B cell (primary cell): ENCODE measurements around the gene CACUL1. TPM values are rescaled to one million over a fixed set of nuclear protein-coding genes. Genes with fewer than 3 reads are reported as not detected.

ENCODE experiments used
- ATAC-seq: fragments of 200-7000 bp; cut with Tn5 transposase; one replicate; pipeline ENCODE4 v1.10.0; 2021; ENCODE audit warnings: low read depth, mild to moderate bottlenecking, moderate number of reproducible peaks, moderate library complexity
- CTCF ChIA-PET: fragments of 350-600 bp; sonication (Branson Sonifier 250); formaldehyde crosslinking; loops from one replicate; lab custom pipeline; 2021; ENCODE audit warnings: antibody characterized with exemption, inconsistent platforms; lab: Charles Lee
- POLR2A ChIA-PET: fragments of 350-600 bp; sonication (Branson Sonifier 250); formaldehyde crosslinking; loops from one replicate; lab custom pipeline; 2021; ENCODE audit warnings: antibody characterized with exemption; lab: Charles Lee
- DNase-seq: peaks from one replicate; pipeline ENCODE4 v3.0.0; 2013
- H2AFZ ChIP-seq: 2 replicates; pipeline ENCODE4 v1.6.1; 2012; ENCODE audit warnings: mild to moderate bottlenecking, low read depth, low read length; ENCODE audit not compliant: insufficient read depth, poor library complexity, severe bottlenecking
- H3K27ac ChIP-seq, 2 donors: 1 replicate in 1 of 2; 2 replicates in 1 of 2; pipeline ENCODE4 v1.5.1; 2012 to 2013; ENCODE audit warnings: low read length in 2 of 2, mild to moderate bottlenecking in 2 of 2, moderate library complexity in 1 of 2
- H3K27me3 ChIP-seq, 4 experiments: fragments of 200-600 bp in 1 of 4; sonication (generic) in 1 of 4; replicated peaks in 1 of 4; 1 replicate in 2 of 4; 2 replicates in 2 of 4; pipeline versions ENCODE4 v1.6.1 to v1.7.0; 2013 to 2016; ENCODE audit warnings: low read length in 3 of 4, mild to moderate bottlenecking in 2 of 4, mixed read lengths in 1 of 4, moderate library complexity in 1 of 4; ENCODE audit not compliant: insufficient read depth in 4 of 4, control insufficient read depth in 3 of 4; ENCODE audit errors: control extremely low read depth in 1 of 4
- H3K36me3 ChIP-seq, 2 experiments: replicated peaks in 1 of 2; 1 replicate in 1 of 2; 2 replicates in 1 of 2; pipeline versions ENCODE4 v1.6.1 to v1.7.1; 2013; ENCODE audit warnings: low read length in 1 of 2; ENCODE audit not compliant: insufficient read depth in 2 of 2, control insufficient read depth in 1 of 2; ENCODE audit errors: control extremely low read depth in 1 of 2, extremely low read depth in 1 of 2
- H3K4me1 ChIP-seq, 2 donors: fragments of 200-600 bp in 1 of 2; sonication (generic) in 1 of 2; 1 replicate in 1 of 2; 2 replicates in 1 of 2; pipeline versions ENCODE4 v1.5.1 to v1.6.1; 2013 to 2017; ENCODE audit warnings: low read length in 2 of 2; ENCODE audit not compliant: control insufficient read depth in 2 of 2, insufficient read depth in 2 of 2
- H3K4me2 ChIP-seq: replicated peaks from 2 replicates; pipeline ENCODE3; 2012; ENCODE audit warnings: mild to moderate bottlenecking, low read depth, low read length; ENCODE audit not compliant: poor library complexity, severe bottlenecking
- H3K4me3 ChIP-seq, 5 experiments: fragments of 200-600 bp in 1 of 5; sonication (generic) in 1 of 5; 1 replicate in 3 of 5; 2 replicates in 2 of 5; pipeline versions ENCODE4 v1.5.1 to v1.7.0; 2011 to 2016; ENCODE audit warnings: low read length in 4 of 5, mild to moderate bottlenecking in 4 of 5, low read depth in 2 of 5, control low read depth in 1 of 5, moderate library complexity in 1 of 5; ENCODE audit not compliant: insufficient read depth in 1 of 5; ENCODE audit errors: control extremely low read depth in 1 of 5, extremely low read depth in 1 of 5
- H3K79me2 ChIP-seq: fragments of 200-600 bp; sonication (generic); one replicate; pipeline ENCODE4 v1.6.0; 2016; ENCODE audit warnings: low read length; ENCODE audit not compliant: control insufficient read depth, insufficient read depth
- H3K9ac ChIP-seq: fragments of 200-600 bp; sonication (generic); 2 replicates; pipeline ENCODE4 v1.6.1; 2017; ENCODE audit warnings: mild to moderate bottlenecking, low read length, moderate library complexity
- H3K9me3 ChIP-seq, 3 donors: one replicate each; pipeline versions ENCODE4 v1.6.1 to v1.7.1; 2013; ENCODE audit warnings: low read length in 2 of 3; ENCODE audit not compliant: control insufficient read depth in 2 of 3, insufficient read depth in 1 of 3; ENCODE audit errors: control extremely low read depth in 1 of 3
- H4K20me1 ChIP-seq: 2 replicates; pipeline ENCODE4 v1.6.0; 2012; ENCODE audit warnings: mild to moderate bottlenecking, low read length; ENCODE audit not compliant: insufficient read depth, control insufficient read depth, poor library complexity, severe bottlenecking
- H3K27ac Mint-ChIP-seq: one replicate; pipeline ENCODE4 v1.8.0; 2021; ENCODE audit warnings: mixed read lengths
- H3K27me3 Mint-ChIP-seq: one replicate; pipeline ENCODE4 v1.8.0; 2021; ENCODE audit warnings: mixed read lengths
- H3K4me1 Mint-ChIP-seq: one replicate; pipeline ENCODE4 v1.8.0; 2021; ENCODE audit warnings: mixed read lengths
- H3K4me3 Mint-ChIP-seq: one replicate; pipeline ENCODE4 v1.8.0; 2021; ENCODE audit warnings: mixed read lengths
- H3K9me3 Mint-ChIP-seq: one replicate; pipeline ENCODE4 v1.8.0; 2022; ENCODE audit warnings: mixed read lengths; ENCODE audit not compliant: insufficient read depth
- EZH2 ChIP-seq: IDR thresholded peaks from 2 replicates; pipeline ENCODE4 v1.6.1; 2012; ENCODE audit warnings: borderline replicate concordance, low read depth, mild to moderate bottlenecking, moderate library complexity, low read length; ENCODE audit not compliant: insufficient read depth, poor library complexity, severe bottlenecking
- WGBS: methylation state at CpG from one replicate; pipeline ENCODE4 v1.1.5; 2013; ENCODE audit warnings: missing lambda C conversion rate; ENCODE audit not compliant: insufficient coverage; 5-methylcytosine and 5-hydroxymethylcytosine counted together
- intact Hi-C: fragments of 100-400 bp; cut with micrococcal nuclease; formaldehyde crosslinking; loops from one replicate; pipeline ENCODE4 v1.10.0; 2022
- polyA plus RNA-seq: library from polyadenylated mRNA; depleted of rRNA; stranded (reverse); fragments of >200 nt; gene quantifications from 2 replicates; pipeline ENCODE4 v1.2.3, GENCODE V29; 2012
- total RNA-seq, 2 donors: library from RNA; stranded (reverse); fragments of 120-200 nt in 1 of 2; gene quantifications; 1 replicate in 1 of 2; 2 replicates in 1 of 2; pipeline versions ENCODE4 v1.2.3 to v1.2.4, GENCODE V29; 2013 to 2022
- TF ChIP-seq, protein P1 (sequence below): fragments of 200-600 bp; IDR thresholded peaks from one replicate; pipeline ENCODE4 v1.8.0; 2022; ENCODE audit warnings: antibody characterized with exemption, mild to moderate bottlenecking

The CACUL1 gene
- total and polyA plus RNA-seq, 2 donors (not counting 1 experiment from before 2014, with no cell fraction given), result 7.4 to 39.5 TPM

DNA sequence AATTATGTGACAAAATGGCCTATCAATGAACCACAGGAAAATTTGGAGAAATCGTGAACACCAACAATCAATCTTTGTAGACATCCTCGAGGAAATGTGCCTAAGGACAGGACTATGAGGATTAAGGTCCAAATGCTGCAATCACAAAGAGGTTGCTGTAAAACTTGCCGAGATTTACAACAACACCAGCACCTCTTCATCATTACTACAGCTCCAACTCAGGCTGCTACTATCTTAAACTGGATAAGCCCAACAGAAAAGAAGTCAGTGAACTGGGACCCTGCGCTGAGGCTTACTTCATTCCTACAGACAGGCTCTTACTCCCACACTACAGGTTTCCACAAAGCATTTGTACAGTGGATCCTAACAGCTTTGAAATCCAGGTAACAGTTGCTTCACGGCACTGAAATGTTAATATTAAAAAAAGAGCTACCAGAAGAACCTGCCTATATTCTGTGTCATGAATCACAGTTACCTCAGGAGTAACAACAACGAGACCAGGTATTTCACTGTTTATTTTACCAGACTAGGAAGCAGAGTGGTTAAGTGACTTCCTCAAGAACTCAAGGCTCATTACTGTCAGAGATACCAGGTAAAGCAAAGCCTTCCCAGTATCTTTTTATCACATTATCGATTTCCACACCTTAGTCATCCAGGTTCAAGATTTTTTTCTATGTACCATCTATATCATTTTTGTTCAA is 23.9 kb downstream of the CACUL1 start:
- intact Hi-C loops, result no loop called here
- no peaks in the 10 kb centered on the region for H3K9me3 ChIP-seq
- ChIA-PET CTCF (interaction anchor here (1.3 kb wide), 1 partner anchor 10 kb away, joined by 3 read pairs; no protein-coding TSS in a partner anchor), POLR2A (interaction anchor here (2.5 kb wide), 1 partner anchor 24 kb away, joined by 11 read pairs; the partner anchor contains the start of gene CACUL1)
- H3K4me3 Mint-ChIP-seq, result peak overlapping the region; percentile 70
- H3K36me3 ChIP-seq, result peaks cover 3 to 5% of the 10 kb centered on the region in 2 experiments
- no peak overlapping the region for H3K4me3 ChIP-seq
- H3K9me3 Mint-ChIP-seq, result no peaks in the 10 kb centered on the region
- ATAC-seq, result no peak
- peak overlapping the region; percentile 84 to 94 for H3K27ac ChIP-seq
- peak overlapping the region; percentile 90 for H3K27ac Mint-ChIP-seq
- H3K79me2 ChIP-seq, result peaks cover 83% of the 10 kb centered on the region
- H3K27me3 ChIP-seq, result no peaks in the 10 kb centered on the region
- peaks cover 8% of the 10 kb centered on the region for H4K20me1 ChIP-seq
- peaks cover 24 to 38% of the 10 kb centered on the region in 2 donors for H3K4me1 ChIP-seq
- peaks cover 55% of the 10 kb centered on the region for H3K4me1 Mint-ChIP-seq
- DNase-seq, result peak; percentile 17
- no peaks in the 10 kb centered on the region for H3K27me3 Mint-ChIP-seq
- H2AFZ ChIP-seq, result peak overlapping the region; percentile 65
- 43% methylated on average over 2 of the region's 7 CpGs for WGBS
- peak overlapping the region; percentile 6 for H3K9ac ChIP-seq
- no peak for TF ChIP-seq EZH2
- TF ChIP-seq, protein P1, sequence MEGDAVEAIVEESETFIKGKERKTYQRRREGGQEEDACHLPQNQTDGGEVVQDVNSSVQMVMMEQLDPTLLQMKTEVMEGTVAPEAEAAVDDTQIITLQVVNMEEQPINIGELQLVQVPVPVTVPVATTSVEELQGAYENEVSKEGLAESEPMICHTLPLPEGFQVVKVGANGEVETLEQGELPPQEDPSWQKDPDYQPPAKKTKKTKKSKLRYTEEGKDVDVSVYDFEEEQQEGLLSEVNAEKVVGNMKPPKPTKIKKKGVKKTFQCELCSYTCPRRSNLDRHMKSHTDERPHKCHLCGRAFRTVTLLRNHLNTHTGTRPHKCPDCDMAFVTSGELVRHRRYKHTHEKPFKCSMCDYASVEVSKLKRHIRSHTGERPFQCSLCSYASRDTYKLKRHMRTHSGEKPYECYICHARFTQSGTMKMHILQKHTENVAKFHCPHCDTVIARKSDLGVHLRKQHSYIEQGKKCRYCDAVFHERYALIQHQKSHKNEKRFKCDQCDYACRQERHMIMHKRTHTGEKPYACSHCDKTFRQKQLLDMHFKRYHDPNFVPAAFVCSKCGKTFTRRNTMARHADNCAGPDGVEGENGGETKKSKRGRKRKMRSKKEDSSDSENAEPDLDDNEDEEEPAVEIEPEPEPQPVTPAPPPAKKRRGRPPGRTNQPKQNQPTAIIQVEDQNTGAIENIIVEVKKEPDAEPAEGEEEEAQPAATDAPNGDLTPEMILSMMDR, result no peak
- H3K4me2 ChIP-seq, result peak overlapping the region; percentile 65
